Measurements from ENCODE around the gene ASB5. TPM values are rescaled to one million over a fixed set of nuclear protein-coding genes. Genes with fewer than 3 reads are reported as not detected.
"Not testable (repeated sequence)": the region's sequence is repeated elsewhere in the genome, so short reads cannot be mapped to it uniquely, and the experiment has no call there.

The ASB5 gene
- total RNA-seq, 4 donors from 2014 or later = not detected

DNA sequence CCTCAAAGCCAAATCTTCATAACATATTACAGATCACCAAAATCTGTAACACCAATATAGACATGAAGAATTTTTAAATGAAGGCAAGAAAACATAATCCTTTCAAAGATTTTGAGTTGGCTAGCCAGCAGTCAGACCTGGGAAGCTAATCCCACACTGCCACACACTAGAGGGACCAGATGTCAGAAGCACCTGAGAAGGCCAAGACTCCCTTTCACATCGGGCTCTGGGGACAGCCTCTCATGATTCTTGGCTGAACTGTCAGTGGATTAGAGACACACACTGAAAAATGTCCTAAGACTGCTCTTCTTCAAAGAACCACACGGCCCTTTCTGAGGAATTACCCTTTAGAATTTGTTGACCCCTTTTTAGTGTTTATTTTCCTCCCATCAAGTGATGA, 45.5 kb downstream of the ASB5 start:
- TF ChIP-seq, protein P1, sequence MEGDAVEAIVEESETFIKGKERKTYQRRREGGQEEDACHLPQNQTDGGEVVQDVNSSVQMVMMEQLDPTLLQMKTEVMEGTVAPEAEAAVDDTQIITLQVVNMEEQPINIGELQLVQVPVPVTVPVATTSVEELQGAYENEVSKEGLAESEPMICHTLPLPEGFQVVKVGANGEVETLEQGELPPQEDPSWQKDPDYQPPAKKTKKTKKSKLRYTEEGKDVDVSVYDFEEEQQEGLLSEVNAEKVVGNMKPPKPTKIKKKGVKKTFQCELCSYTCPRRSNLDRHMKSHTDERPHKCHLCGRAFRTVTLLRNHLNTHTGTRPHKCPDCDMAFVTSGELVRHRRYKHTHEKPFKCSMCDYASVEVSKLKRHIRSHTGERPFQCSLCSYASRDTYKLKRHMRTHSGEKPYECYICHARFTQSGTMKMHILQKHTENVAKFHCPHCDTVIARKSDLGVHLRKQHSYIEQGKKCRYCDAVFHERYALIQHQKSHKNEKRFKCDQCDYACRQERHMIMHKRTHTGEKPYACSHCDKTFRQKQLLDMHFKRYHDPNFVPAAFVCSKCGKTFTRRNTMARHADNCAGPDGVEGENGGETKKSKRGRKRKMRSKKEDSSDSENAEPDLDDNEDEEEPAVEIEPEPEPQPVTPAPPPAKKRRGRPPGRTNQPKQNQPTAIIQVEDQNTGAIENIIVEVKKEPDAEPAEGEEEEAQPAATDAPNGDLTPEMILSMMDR (IDR thresholded peaks at IDR 0.05) = no peak
- no peak for TF ChIP-seq POLR2A (IDR thresholded peaks at IDR 0.05)
- DNase-seq = no peak
- Histone ChIP-seq H3K36me3 (no peaks in the 10 kb centered on the region), H3K4me3 (no peak overlapping the region), H3K27me3 (no peaks in the 10 kb centered on the region), H3K9me3 (no peaks in the 10 kb centered on the region), H3K4me1 (no peaks in the 10 kb centered on the region), H3K27ac (no peak overlapping the region)

DNA sequence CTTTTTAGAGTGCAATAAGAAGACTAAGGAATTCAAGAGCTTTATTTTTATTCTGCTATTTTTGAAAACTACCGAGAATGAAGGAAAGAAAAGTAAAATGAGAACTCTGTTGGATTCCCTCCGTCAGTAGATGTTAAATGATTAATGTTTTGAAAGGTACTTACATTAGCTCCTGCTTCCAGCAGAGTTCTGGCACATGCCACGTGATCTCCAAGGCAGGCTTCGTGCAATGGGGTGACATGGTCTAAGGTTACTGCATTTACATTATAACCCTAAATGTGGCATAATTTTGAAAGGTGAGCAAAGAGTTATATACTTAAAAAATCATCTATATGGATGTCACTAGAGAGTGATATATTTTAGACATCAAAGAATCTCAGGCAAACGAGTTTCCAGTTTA, 46.9 kb downstream of the ASB5 start:
- DNase-seq = no peak

DNA sequence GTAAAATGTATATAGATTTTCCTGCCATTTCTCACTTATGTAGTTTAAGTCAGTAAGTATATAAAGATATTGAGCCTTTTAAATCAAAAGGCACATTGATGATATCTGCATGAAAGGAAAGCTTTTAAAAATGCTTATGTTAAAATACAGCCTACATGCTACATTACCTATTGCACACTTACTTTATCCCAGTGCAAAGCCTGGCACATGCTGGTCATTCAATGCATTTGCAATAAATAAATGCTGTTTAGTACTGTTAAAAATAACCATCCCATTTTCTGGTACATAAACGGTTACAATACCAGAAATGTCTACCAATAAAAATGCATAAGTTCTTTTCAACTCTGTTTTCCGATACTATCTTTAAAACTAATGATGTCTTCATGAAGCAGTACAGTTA, 51.5 kb downstream of the ASB5 start:
- Histone ChIP-seq H3K4me3 (no peak overlapping the region), H3K27me3 (no peaks in the 10 kb centered on the region), H3K36me3 (no peaks in the 10 kb centered on the region), H3K4me1 (no peaks in the 10 kb centered on the region), H3K27ac (no peak overlapping the region), H3K9me3 (no peaks in the 10 kb centered on the region)
- DNase-seq = no peak
- TF ChIP-seq, protein P1 (IDR thresholded peaks at IDR 0.05) = no peak
- TF ChIP-seq POLR2A (IDR thresholded peaks at IDR 0.05) = no peak

More for the DNA sequence above, 46.9 kb downstream of the ASB5 start:
- H3K27me3 ChIP-seq = no peaks in the 10 kb centered on the region
- H3K9me3 ChIP-seq = no peaks in the 10 kb centered on the region
- H3K4me3 ChIP-seq = no peak overlapping the region
- no peaks in the 10 kb centered on the region for H3K36me3 ChIP-seq
- no peak overlapping the region for H3K27ac ChIP-seq
- TF ChIP-seq, protein P1 (IDR thresholded peaks at IDR 0.05) = no peak
- no peak for TF ChIP-seq POLR2A (IDR thresholded peaks at IDR 0.05)
- H3K4me1 ChIP-seq = no peaks in the 10 kb centered on the region

DNA sequence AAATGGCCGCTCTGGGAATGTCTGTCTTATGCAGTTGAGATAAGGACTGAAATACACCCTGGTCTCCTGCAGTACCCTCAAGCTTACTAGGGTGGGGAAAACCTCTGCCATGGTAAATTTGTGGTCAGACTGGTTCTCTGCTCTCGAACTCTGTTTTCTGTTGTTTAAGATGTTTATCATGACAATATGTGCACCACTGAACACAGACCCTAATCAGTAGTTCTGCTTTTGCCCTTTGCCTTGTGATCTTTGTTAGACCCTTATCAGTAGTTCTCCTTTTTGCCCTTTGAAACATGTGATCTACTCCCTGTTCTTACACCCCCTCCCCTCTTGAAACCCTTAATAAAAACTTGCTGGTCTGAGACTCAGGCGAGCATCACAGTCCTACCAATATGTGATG, 56.7 kb downstream of the ASB5 start:
- not testable (repeated sequence) for H3K36me3 ChIP-seq, H3K4me1 ChIP-seq, H3K27ac ChIP-seq, H3K4me3 ChIP-seq, DNase-seq, H3K27me3 ChIP-seq, H3K9me3 ChIP-seq

DNA sequence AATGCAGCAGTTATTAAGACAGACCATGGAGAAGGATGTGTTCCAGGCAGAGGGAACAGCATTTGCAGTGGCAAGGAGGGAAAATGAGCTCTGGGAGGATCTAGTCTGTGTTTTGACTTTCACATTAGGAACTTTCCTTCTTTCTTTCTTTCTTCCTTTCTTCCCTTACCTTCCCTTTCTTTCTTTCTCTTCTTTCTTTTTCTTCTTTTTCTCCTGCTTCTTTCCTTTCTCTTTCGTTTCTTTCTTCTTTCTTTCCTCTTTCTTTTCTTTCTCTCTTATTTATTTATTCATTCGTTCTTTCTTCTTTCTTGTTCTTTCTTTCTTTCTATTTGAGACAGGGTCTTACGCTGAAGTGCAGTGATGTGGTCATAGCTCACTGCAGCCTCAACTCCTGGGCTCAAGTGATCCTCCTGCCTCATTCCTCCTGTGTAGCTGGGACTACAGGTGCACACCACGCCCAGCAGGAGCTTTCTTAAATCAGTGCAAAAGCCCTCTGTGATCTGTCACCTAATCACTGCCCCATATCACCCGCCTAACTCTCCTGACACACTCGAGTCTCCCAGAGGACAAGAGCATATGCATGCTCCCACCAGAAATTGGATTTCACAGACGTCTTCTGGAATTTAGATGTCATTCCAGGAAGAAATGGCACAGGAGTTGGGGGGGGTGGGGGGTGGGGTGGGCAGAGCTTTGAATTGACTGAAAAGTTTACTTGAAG, 58.3 kb downstream of the ASB5 start:
- no peak for DNase-seq
- Histone ChIP-seq H3K27ac (no peak overlapping the region), H3K36me3 (no peaks in the 10 kb centered on the region), H3K4me3 (no peak overlapping the region), H3K9me3 (no peaks in the 10 kb centered on the region), H3K27me3 (no peaks in the 10 kb centered on the region), H3K4me1 (no peaks in the 10 kb centered on the region)
- no peak for TF ChIP-seq POLR2A (IDR thresholded peaks at IDR 0.05)
- TF ChIP-seq, protein P1 (IDR thresholded peaks at IDR 0.05) = no peak

DNA sequence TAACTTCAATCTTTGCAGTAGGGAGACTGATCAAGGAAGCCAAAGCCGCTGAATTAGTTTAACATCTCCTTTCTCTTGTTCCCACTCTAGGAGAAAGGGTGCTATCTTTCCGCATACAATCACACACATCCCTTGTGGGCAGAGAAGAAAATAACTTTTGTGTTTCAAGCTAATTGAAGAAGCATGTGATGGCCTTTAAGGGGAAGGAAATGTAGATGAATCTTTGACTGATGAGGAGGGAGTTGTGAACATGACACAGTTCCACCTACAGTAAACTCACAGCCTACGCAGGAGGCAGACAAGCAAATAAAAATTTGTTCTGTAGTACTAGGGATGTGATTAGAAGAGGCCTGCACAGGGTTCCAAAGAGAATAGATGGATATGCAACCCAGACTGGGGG, 58.9 kb downstream of the ASB5 start:
- H3K27ac ChIP-seq = no peak overlapping the region
- no peaks in the 10 kb centered on the region for H3K27me3 ChIP-seq
- no peak overlapping the region for H3K4me3 ChIP-seq
- H3K36me3 ChIP-seq = no peaks in the 10 kb centered on the region
- no peak for DNase-seq
- TF ChIP-seq POLR2A (IDR thresholded peaks at IDR 0.05) = no peak
- TF ChIP-seq, protein P1 (IDR thresholded peaks at IDR 0.05) = no peak
- H3K9me3 ChIP-seq = no peaks in the 10 kb centered on the region
- H3K4me1 ChIP-seq = no peaks in the 10 kb centered on the region

Data from Peyer's patch (tissue), 4 donors.